Measurements from ENCODE around the gene DCUN1D2.

DNA sequence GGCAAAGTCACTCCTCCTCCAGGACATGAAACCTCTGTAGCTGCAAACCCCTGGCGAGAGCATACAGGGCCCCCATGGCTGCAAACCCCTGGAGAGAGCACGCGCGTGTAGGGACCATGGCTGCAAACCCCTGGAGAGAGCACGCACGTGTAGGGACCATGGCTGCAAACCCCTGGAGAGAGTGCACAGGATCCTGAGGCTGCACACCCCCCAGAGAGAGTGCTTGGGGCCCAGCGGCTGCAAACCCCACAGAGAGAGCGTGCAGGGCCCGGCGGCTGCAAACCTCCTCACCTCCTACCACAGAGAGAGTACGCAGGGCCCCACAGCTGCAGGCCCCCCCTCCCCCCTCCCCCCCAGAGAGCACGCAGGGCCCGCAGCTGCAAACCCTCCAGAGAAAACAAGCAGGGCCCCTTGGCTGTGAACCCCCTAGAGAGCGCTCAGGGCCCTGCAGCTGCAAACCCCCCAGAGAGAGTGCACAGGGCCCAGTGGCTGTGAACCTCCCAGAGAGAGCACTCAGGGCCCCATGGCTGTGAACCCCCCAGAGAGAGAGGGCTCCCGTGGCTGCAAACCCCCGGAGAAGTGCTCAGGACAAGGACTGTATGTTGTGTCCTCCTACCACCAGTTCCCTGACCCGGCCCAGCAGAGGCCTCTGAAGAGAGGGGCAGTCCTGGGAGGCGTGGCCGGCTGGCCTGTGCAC is 44.6 kb downstream of the DCUN1D2 start:
- no peak for TF ChIP-seq POLR2A (IDR thresholded peaks at IDR 0.05)
- TF ChIP-seq CTCF (IDR thresholded peaks at IDR 0.05): no peak
